A673 (cell line): ENCODE data around the gene TSPAN4.

Experiments used
- CTCF ChIP-seq: fragments of 300-800, 200-600 bp; sonication (generic); conservative IDR thresholded peaks from 2 replicates; pipeline ENCODE4 v1.5.1; 2017; ENCODE audit warnings: low read depth, mild to moderate bottlenecking, antibody characterized with exemption, low read length, moderate library complexity, mixed read lengths
- EZH2 ChIP-seq: fragments of 200-600 bp; sonication (generic); IDR thresholded peaks from 2 replicates; pipeline ENCODE4 v1.6.1; 2017; ENCODE audit warnings: borderline replicate concordance, low read depth, mild to moderate bottlenecking, mixed read lengths, antibody characterized with exemption, low read length; ENCODE audit not compliant: poor library complexity, severe bottlenecking

- TF ChIP-seq CTCF (no peak), EZH2 (no peak)
Observed at GRCh38 chr11:890794-891540, 48.3 kb downstream of the TSPAN4 start.
